Activated T-helper 1 cell treated with anti-CD3 and anti-CD28 coated beads, Interleukin-12 subunit alpha, Interleukin-12 subunit beta, Interleukin-2, Interleukin-4 antibody, amounts not matched to agents 30 ng/mL and 10 ng/mL and 1 ng/mL, durations not matched to agents 14 hours and 24 hours and 36 hours (primary cell): ENCODE data around the gene COG7. TPM values are rescaled to one million over a fixed set of nuclear protein-coding genes. Genes with fewer than 3 reads are reported as not detected.
"Not testable (repeated sequence)": the region's sequence is repeated elsewhere in the genome, so short reads cannot be mapped to it uniquely, and the experiment has no call there.

Source experiments
- DNase-seq: peaks from one replicate; pipeline ENCODE4 v3.0.0; 2021; ENCODE audit warnings: low spot score
- H3K27ac Mint-ChIP-seq: one replicate; pipeline ENCODE4 v1.8.0; 2021; ENCODE audit warnings: mild to moderate bottlenecking, mixed read lengths
- H3K27me3 Mint-ChIP-seq: one replicate; pipeline ENCODE4 v1.8.0; 2022; ENCODE audit warnings: mild to moderate bottlenecking, moderate library complexity, mixed read lengths; ENCODE audit not compliant: insufficient read depth
- H3K36me3 Mint-ChIP-seq: one replicate; pipeline ENCODE4 v1.8.0; 2021; ENCODE audit warnings: low read depth, mixed read lengths
- H3K4me1 Mint-ChIP-seq: one replicate; pipeline ENCODE4 v1.8.0; 2021; ENCODE audit warnings: low read depth, mixed read lengths
- H3K4me3 Mint-ChIP-seq: one replicate; pipeline ENCODE4 v1.8.0; 2021; ENCODE audit warnings: mild to moderate bottlenecking, moderate library complexity, mixed read lengths
- H3K9me3 Mint-ChIP-seq: one replicate; pipeline ENCODE4 v1.8.0; 2021; ENCODE audit warnings: mixed read lengths
- intact Hi-C: fragments of 100-400 bp; cut with micrococcal nuclease; formaldehyde crosslinking; loops from one replicate; pipeline ENCODE4 v1.15.1; 2024
- total RNA-seq: library from RNA; stranded (reverse); gene quantifications from 2 replicates; pipeline ENCODE4 v1.2.3, GENCODE V29; 2022

The COG7 gene
- total RNA-seq, 1 donor from 2014 or later: 23.5 TPM

DNA sequence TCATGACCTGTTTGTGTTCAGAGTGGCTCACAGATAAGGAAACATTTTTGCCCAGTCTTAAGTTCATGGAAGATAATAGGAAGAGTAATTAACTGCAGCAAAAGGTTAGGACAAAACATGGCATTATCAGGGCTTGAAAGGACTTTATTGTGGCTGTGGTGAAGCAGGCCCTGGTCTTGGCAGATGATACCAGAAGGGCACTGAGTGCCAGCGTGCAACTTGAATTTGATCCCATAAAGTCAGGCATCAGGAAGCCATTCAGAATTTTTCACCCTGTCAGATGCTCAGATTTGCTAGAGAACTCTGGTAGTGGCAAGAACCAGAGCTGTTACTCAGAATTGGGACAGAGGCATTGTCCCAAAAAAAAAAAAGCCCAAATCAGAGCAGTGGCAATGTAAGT lies 11.2 kb upstream of the COG7 start:
- Mint-ChIP-seq H3K27me3 (no peaks in the 10 kb centered on the region), H3K4me3 (no peak overlapping the region), H3K4me1 (no peaks in the 10 kb centered on the region), H3K9me3 (no peaks in the 10 kb centered on the region), H3K27ac (no peak overlapping the region), H3K36me3 (peaks cover 22% of the 10 kb centered on the region)
- DNase-seq: no peak
- intact Hi-C loops: no loop called here

DNA sequence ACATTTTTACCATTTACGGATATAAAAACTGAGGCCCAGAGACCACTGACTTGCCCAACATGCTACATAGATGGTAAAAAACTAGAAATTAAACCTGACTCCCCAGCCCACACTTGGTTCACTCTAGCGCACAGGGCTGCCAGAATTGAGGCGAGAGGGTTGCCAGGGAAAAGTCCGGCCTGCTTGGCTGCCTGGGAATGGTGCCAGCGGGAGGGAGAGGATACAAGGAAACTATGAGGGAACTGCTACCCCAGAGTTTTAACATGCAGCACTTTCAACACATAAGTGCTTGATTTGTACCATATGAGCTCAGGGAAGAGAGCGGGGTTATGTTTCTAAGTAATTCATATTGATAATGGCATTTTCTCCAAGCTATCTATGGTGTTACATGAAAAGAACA lies 10.0 kb upstream of the COG7 start:
- H3K9me3 Mint-ChIP-seq, intact Hi-C loops, H3K4me1 Mint-ChIP-seq, H3K27ac Mint-ChIP-seq, H3K4me3 Mint-ChIP-seq, H3K27me3 Mint-ChIP-seq, DNase-seq: not testable (repeated sequence)
- H3K36me3 Mint-ChIP-seq: peaks cover 15% of the 10 kb centered on the region

DNA sequence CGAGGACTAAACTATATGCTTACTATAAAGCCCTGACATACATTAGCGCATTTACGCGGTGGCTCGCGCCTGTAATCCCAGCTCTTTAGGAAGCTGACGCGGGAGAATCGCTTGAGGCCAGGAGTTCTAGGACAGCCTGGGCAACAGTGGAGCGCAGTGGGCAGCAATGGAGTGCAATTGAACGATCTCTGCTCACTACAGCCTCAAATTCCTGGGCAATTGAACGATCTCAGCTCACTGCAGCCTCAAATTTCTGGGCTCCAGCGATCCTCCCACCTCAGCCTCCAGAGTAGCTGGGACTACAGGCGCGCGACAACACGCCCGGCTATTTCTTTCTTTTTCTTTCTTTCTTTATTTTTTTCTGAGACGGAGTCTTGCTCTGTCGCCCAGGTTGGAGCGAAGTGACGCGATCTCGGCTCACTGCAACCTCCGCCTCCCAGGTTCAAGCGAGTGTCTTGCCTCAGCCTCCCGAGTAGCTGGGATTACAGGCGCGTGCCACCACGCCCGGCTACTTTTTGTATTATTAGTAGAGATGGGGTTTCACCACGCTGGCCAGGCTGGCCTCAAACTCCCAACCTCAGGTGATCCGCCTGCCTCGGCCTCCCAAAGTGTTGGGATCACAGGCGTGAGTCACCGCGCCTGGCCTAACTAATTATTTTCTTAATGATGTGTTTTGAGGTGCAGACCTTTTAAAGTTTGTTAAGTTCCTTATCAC lies 506 bp upstream of the COG7 start:
- no peak for DNase-seq
- Mint-ChIP-seq H3K27ac (peak overlapping the region; percentile 95), H3K4me1 (peaks cover 30% of the 10 kb centered on the region), H3K27me3 (peaks cover 1% of the 10 kb centered on the region), H3K4me3 (peak overlapping the region; percentile 98), H3K9me3 (no peaks in the 10 kb centered on the region), H3K36me3 (no peaks in the 10 kb centered on the region)
- intact Hi-C loops: loop anchor here (1.0 to 5.0 kb wide), 6 partner anchors 19 to 304 kb away; partner anchors contain the start of genes EARS2, GGA2, PLK1 and UBFD1

DNA sequence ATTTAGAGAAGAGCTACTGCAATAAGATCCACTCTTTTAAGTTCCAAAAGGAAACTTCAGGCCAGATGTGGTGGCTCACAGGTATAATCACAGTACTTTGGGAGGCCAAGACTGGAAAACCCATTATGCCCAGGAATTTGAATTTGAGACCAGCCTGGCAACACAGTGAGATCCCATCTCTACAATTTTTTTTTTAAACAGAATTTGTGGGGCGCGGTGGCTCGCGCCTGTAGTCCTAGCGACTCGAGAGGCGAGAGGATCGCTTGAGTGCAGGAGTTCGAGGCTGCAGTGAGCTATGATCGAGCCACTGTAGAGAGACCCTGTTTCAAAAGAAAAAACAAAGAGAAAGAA lies 793 bp downstream of the COG7 start:
- peak overlapping the region; percentile 98 for H3K4me3 Mint-ChIP-seq
- intact Hi-C loops: loop anchor here (1.0 to 5.0 kb wide), 4 partner anchors 17 to 225 kb away; partner anchors contain the start of genes NDUFAB1 and PLK1
- H3K27me3 Mint-ChIP-seq: peaks cover 1% of the 10 kb centered on the region
- no peaks in the 10 kb centered on the region for H3K36me3 Mint-ChIP-seq
- H3K27ac Mint-ChIP-seq: peak overlapping the region; percentile 95
- H3K9me3 Mint-ChIP-seq: no peaks in the 10 kb centered on the region
- peaks cover 30% of the 10 kb centered on the region for H3K4me1 Mint-ChIP-seq
- no peak for DNase-seq

DNA sequence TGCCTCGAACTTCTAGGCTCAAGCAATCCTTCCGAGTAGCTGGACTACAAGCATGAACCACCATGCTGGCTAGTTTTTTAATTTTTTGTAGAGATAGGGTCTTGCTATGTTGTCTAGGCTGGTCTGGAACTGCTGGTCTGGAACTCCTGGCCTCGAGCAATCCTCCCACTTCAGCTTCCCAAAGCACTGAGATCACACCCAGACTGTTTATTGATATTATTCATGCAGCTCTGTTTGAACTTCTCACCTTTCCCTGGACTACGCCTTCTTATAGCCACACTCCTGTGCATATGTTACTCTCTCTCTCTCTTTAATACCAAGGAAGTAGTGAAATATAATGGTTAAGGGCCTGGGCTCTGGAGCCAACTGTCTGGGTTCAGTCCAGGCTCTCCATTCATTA lies 4.6 kb downstream of the COG7 start:
- H3K27me3 Mint-ChIP-seq: no peaks in the 10 kb centered on the region
- H3K4me1 Mint-ChIP-seq: peaks cover 28% of the 10 kb centered on the region
- no peak overlapping the region for H3K4me3 Mint-ChIP-seq
- intact Hi-C loops: no loop called here
- H3K27ac Mint-ChIP-seq: no peak overlapping the region
- peaks cover 4% of the 10 kb centered on the region for H3K36me3 Mint-ChIP-seq
- no peak for DNase-seq
- no peaks in the 10 kb centered on the region for H3K9me3 Mint-ChIP-seq

DNA sequence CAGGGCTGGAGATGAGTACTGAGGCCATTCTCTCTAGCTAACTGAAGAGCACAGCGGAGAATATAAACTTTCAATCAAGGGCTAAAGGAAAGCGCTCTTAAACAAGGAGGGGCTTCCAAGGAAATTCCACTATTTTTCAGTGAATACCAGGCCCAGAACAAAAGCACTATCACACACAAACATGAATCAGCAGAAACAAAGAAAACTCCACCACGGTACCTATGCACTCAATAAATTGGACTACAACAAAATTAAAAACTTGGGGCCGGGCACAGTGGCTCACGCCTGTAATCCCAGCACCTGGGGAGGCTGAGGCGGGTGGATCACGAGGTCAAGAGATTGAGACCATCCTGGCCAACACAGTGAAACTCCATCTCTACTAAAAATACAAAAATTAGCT lies 15.4 kb downstream of the COG7 start:
- peaks cover 36% of the 10 kb centered on the region for H3K36me3 Mint-ChIP-seq
- not testable (repeated sequence) for H3K27me3 Mint-ChIP-seq, H3K4me3 Mint-ChIP-seq, H3K9me3 Mint-ChIP-seq, H3K27ac Mint-ChIP-seq, DNase-seq, H3K4me1 Mint-ChIP-seq
- intact Hi-C loops: loop anchor here (10.0 kb wide), 2 partner anchors 183 to 373 kb away; no protein-coding TSS in a partner anchor

DNA sequence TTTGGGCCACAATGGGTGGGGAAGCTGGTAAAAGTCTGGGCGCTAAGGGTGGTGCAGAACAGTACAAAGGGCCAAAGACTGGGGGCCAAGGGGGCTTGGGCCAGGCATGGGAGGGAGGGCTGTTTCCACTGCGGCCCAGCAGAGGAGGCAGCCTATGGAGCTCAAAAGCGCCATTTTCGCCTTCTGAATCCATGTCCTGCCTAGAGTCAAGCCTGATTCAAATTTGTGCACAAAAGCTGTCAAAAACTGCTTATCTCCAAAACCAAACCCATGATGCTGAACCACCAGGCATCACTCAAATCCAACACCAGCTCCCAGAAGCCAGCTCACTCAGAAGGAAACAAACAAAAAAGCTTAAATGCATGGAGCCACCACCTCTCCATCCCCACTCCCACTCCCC lies 16.0 kb downstream of the COG7 start:
- H3K27me3 Mint-ChIP-seq: no peaks in the 10 kb centered on the region
- no peak overlapping the region for H3K27ac Mint-ChIP-seq
- no peaks in the 10 kb centered on the region for H3K4me1 Mint-ChIP-seq
- DNase-seq: no peak
- peaks cover 36% of the 10 kb centered on the region for H3K36me3 Mint-ChIP-seq
- intact Hi-C loops: loop anchor here (10.0 kb wide), 2 partner anchors 182 to 372 kb away; no protein-coding TSS in a partner anchor
- no peak overlapping the region for H3K4me3 Mint-ChIP-seq
- H3K9me3 Mint-ChIP-seq: no peaks in the 10 kb centered on the region

DNA sequence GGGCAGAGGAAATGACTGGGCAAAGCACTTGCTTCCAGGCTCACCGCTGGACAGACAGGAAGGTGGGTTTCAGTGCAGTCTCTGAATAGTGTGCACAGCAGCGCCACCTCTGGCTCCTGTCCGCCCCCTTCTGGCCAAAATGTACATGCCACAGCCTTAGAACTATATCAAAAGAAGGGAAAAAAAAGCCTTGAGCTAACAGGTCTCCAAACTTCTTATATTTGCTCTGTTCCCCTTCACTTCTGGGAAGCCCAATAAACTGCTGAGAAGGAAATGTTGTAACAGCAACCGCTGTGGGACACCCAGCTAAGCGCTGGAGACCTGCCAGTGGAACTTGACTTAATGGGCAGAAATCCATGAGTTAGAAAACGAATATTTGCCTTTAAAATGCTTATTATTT lies 17.5 kb downstream of the COG7 start:
- Mint-ChIP-seq H3K36me3 (peaks cover 28% of the 10 kb centered on the region), H3K27me3 (no peaks in the 10 kb centered on the region), H3K4me1 (no peaks in the 10 kb centered on the region), H3K4me3 (no peak overlapping the region), H3K9me3 (no peaks in the 10 kb centered on the region), H3K27ac (no peak overlapping the region)
- intact Hi-C loops: loop anchor here (2.0 to 10.0 kb wide), 3 partner anchors 17 to 371 kb away; partner anchors contain the start of gene COG7
- DNase-seq: peak; percentile 40

DNA sequence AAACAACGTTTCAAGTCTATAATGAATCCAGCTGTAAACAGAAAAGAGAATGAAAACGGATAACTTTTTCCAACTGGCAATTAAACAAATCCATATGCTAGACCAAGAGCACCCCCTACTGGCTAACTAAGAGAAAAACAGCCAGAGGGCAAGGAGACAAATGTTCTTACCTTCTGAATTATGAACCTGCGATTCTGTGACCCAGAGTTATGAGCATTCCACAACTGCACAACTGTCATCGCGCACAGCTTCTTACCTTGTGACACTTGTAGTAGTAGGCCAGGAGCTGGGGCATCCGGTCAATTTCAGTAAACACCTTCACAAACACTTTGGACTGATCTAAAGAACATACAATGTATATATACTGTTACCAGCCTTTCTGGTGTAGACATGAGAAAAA lies 18.6 kb downstream of the COG7 start:
- DNase-seq: no peak
- intact Hi-C loops: loop anchor here (1.0 to 10.0 kb wide), 4 partner anchors 18 to 370 kb away; partner anchors contain the start of genes COG7 and SCNN1G
- Mint-ChIP-seq H3K36me3 (peaks cover 30% of the 10 kb centered on the region), H3K27me3 (no peaks in the 10 kb centered on the region), H3K27ac (no peak overlapping the region), H3K4me1 (no peaks in the 10 kb centered on the region), H3K9me3 (no peaks in the 10 kb centered on the region), H3K4me3 (no peak overlapping the region)

DNA sequence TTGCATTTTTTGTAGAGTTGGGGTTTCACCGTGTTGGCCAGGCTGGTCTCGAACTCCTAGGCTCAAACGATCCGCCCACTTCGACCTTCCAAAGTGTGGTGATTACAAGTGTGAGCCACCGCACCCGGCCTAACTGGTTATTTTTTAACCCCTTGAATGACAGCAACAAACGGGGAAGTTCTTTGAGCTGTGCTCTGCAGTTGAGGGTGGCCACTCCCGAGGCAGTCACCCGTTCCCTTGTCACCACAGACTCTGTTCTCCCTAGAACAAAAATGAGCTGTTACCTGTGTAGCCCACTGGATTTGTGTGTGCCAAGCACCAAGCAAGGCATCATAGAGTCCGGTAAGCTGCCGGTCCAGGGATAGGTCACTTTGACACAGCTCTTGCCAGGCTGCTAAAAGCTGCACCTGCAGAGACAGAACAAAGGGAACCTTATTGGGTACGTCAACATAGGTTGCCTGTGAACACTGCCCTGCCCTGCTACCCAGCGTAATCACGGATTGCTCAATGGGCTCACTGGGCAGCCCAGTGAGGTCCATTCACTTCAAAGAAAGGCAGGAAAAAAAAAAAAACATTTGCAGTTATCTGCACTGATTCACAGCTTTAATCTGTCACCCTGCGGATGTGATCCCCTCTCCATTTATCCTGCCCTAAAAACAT lies 19.6 kb downstream of the COG7 start:
- Mint-ChIP-seq H3K9me3 (no peaks in the 10 kb centered on the region), H3K4me1 (no peaks in the 10 kb centered on the region), H3K27ac (no peak overlapping the region), H3K36me3 (peaks cover 26% of the 10 kb centered on the region), H3K27me3 (no peaks in the 10 kb centered on the region), H3K4me3 (no peak overlapping the region)
- no peak for DNase-seq
- intact Hi-C loops: loop anchor here (10.0 kb wide), 2 partner anchors 179 to 369 kb away; no protein-coding TSS in a partner anchor

DNA sequence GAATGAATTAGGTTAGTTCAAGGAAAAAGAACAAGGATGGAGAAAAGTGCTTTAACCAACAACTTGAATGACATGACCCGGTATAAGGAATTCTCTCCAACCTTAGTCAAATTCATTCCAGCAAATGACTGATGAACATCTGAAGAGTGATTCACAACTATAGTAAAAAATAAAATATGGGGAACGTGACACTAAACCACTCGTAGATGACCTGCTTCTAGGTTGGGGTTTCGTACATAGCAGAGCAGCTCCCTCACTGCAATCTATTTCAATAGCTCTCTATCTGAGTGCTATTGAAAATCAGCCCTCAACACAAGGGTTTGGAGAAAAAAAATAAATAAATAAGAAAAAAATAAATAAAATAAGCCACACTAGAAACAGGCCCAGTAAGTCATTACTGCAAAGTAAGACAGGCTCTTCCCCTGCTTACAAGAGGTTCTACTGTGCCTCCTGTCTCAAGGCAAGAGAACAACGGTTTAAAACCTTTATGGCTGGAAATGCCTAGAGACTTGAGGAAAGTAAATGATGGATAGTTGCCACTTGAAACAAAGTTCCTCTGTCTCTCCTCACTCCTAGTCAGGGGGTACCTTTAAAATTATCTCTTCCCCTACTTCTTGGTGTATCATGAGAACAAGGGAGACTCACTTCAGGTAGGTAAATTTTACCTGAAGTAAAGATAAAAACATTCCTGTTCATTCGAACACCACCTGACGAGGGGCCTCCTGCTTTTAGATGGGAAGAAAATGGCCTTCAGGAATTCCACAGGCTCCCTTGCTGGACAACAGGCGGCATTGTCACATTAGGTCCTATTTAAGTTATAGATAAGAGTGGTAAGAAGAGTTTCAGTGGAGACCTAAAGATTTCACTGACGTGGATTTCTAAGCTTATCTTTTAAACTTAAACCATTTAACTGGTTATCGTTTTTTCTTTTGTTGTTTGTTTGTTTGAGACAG lies 20.5 kb downstream of the COG7 start:
- Mint-ChIP-seq H3K27me3 (no peaks in the 10 kb centered on the region), H3K36me3 (peaks cover 23% of the 10 kb centered on the region), H3K27ac (no peak overlapping the region), H3K4me1 (no peaks in the 10 kb centered on the region), H3K9me3 (no peaks in the 10 kb centered on the region), H3K4me3 (no peak overlapping the region)
- intact Hi-C loops: loop anchor here (10.0 kb wide), 2 partner anchors 178 to 368 kb away; no protein-coding TSS in a partner anchor
- DNase-seq: no peak

DNA sequence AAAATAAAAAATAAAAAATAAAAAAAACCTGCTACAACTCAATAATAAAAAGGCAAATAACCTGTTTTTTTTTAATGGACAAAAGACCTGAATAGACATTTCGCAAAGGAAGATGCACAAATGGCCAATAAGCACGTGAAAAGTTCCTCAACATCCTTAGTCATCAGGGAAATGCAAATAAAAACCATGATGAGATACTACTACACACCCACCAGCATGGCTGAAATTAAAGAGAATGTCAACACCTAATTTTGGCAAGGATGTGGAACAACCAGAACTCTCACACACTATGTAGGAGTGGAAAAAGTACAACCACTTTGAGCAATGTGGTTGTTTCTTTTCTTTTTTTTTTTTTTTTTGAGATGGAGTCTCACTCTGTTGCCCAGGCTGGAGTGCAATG lies 24.6 kb downstream of the COG7 start:
- Mint-ChIP-seq H3K27me3 (no peaks in the 10 kb centered on the region), H3K9me3 (no peaks in the 10 kb centered on the region), H3K4me3 (no peak overlapping the region), H3K27ac (no peak overlapping the region), H3K4me1 (no peaks in the 10 kb centered on the region), H3K36me3 (peaks cover 23% of the 10 kb centered on the region)
- intact Hi-C loops: no loop called here
- DNase-seq: no peak
